Thoracic aorta (tissue), 2 donors: Measurements from ENCODE around the gene CACNA2D3. TPM values are rescaled to one million over a fixed set of nuclear protein-coding genes. Genes with fewer than 3 reads are reported as not detected.

Experiments used
- ATAC-seq: fragments of 150-250 bp; one replicate; pipeline ENCODE4 v1.8.0; 2017; ENCODE audit warnings: low read depth; ENCODE audit not compliant: insufficient number of reproducible peaks, low FRiP score
- DNase-seq: peaks from one replicate; pipeline ENCODE4 v3.0.0-alpha.2; 2020; ENCODE audit warnings: low spot score
- H3K27ac ChIP-seq, 2 donors: fragments of 200-600 bp; sonication (generic); 1 replicate in 1 of 2; 2 replicates in 1 of 2; pipeline ENCODE4 v1.5.1; 2016; ENCODE audit warnings: mild to moderate bottlenecking in 2 of 2, moderate library complexity in 2 of 2
- H3K27me3 ChIP-seq: fragments of 200-600 bp; sonication (generic); replicated peaks from 2 replicates; pipeline ENCODE4 v1.6.0; 2016; ENCODE audit warnings: mild to moderate bottlenecking; ENCODE audit not compliant: insufficient read depth
- H3K36me3 ChIP-seq: fragments of 200-600 bp; sonication (generic); one replicate; pipeline ENCODE4 v1.5.1; 2016
- H3K4me1 ChIP-seq, 2 donors: fragments of 200-600 bp; sonication (generic); 1 replicate in 1 of 2; 2 replicates in 1 of 2; pipeline versions ENCODE4 v1.5.1 to v1.6.0; 2016; ENCODE audit warnings: low read depth in 2 of 2, mild to moderate bottlenecking in 1 of 2; ENCODE audit not compliant: control insufficient read depth in 1 of 2
- H3K4me3 ChIP-seq: fragments of 200-600 bp; sonication (generic); 2 replicates; pipeline ENCODE4 v1.5.1; 2016; ENCODE audit warnings: mild to moderate bottlenecking
- H3K9me3 ChIP-seq: fragments of 200-600 bp; sonication (generic); 2 replicates; pipeline ENCODE4 v1.5.1; 2016
- total RNA-seq, 2 donors: library from RNA; depleted of rRNA; stranded (reverse); fragments of >200 nt; gene quantifications; one replicate each; pipeline versions ENCODE4 v1.1.0 to v1.2.3, GENCODE V29; 2016
- TF ChIP-seq, protein P1 (sequence below): fragments of 200-600 bp; sonication (generic); IDR thresholded peaks from one replicate; pipeline ENCODE4 v1.5.1; 2019; ENCODE audit warnings: antibody characterized with exemption

CACNA2D3 gene
- total RNA-seq, 2 donors from 2014 or later: 3.2 to 4.0 TPM

DNA sequence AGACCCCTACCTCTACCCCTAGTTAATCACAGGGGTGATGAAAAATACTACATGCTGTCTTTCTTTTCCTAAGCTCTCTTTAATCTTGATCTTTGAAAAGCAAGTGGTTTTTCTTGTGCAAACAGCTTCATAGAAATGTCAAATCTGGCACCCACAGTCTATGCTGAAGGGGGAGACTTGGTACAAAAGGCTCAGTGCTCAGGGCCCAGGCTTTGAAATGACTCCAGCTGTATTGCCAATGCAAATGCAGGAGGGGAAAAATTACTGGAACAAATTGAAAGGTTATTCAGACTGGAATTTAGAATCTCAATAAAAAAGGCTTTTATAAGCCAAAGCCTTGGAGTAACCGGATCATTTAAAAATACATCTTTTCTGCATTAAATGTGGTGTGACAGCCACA, 581.6 kb downstream of the CACNA2D3 start:
- Histone ChIP-seq H3K9me3 (no peaks in the 10 kb centered on the region), H3K4me1 (no peaks in the 10 kb centered on the region), H3K27ac (no peak overlapping the region), H3K4me3 (no peak overlapping the region), H3K36me3 (no peaks in the 10 kb centered on the region), H3K27me3 (no peaks in the 10 kb centered on the region)
- DNase-seq (no peak), ATAC-seq (no peak)
- TF ChIP-seq, protein P1, sequence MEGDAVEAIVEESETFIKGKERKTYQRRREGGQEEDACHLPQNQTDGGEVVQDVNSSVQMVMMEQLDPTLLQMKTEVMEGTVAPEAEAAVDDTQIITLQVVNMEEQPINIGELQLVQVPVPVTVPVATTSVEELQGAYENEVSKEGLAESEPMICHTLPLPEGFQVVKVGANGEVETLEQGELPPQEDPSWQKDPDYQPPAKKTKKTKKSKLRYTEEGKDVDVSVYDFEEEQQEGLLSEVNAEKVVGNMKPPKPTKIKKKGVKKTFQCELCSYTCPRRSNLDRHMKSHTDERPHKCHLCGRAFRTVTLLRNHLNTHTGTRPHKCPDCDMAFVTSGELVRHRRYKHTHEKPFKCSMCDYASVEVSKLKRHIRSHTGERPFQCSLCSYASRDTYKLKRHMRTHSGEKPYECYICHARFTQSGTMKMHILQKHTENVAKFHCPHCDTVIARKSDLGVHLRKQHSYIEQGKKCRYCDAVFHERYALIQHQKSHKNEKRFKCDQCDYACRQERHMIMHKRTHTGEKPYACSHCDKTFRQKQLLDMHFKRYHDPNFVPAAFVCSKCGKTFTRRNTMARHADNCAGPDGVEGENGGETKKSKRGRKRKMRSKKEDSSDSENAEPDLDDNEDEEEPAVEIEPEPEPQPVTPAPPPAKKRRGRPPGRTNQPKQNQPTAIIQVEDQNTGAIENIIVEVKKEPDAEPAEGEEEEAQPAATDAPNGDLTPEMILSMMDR: no peak

GRCh38 chr3:54705730-54706129, 583.4 kb downstream of the CACNA2D3 start:
- ATAC-seq (no peak), DNase-seq (no peak)
- Histone ChIP-seq H3K36me3 (no peaks in the 10 kb centered on the region), H3K4me3 (no peak overlapping the region), H3K9me3 (no peaks in the 10 kb centered on the region), H3K4me1 (no peaks in the 10 kb centered on the region), H3K27ac (no peak overlapping the region), H3K27me3 (no peaks in the 10 kb centered on the region)
- TF ChIP-seq, protein P1: no peak

GRCh38 chr3:54706738-54707137, 584.4 kb downstream of the CACNA2D3 start:
- H3K9me3 ChIP-seq: no peaks in the 10 kb centered on the region
- no peak for DNase-seq
- H3K27me3 ChIP-seq: no peaks in the 10 kb centered on the region
- H3K36me3 ChIP-seq: no peaks in the 10 kb centered on the region
- H3K4me3 ChIP-seq: no peak overlapping the region
- no peak for ATAC-seq
- no peaks in the 10 kb centered on the region for H3K4me1 ChIP-seq
- TF ChIP-seq, protein P1: no peak
- H3K27ac ChIP-seq: no peak overlapping the region

- H3K4me1 ChIP-seq: no peaks in the 10 kb centered on the region
- no peak overlapping the region for H3K27ac ChIP-seq
- TF ChIP-seq, protein P1: no peak
- H3K4me3 ChIP-seq: no peak overlapping the region
- no peaks in the 10 kb centered on the region for H3K36me3 ChIP-seq
- H3K9me3 ChIP-seq: no peaks in the 10 kb centered on the region
- ATAC-seq (no peak), DNase-seq (no peak)
- no peaks in the 10 kb centered on the region for H3K27me3 ChIP-seq
Observed at GRCh38 chr3:54709785-54710184, 587.4 kb downstream of the CACNA2D3 start.

DNA sequence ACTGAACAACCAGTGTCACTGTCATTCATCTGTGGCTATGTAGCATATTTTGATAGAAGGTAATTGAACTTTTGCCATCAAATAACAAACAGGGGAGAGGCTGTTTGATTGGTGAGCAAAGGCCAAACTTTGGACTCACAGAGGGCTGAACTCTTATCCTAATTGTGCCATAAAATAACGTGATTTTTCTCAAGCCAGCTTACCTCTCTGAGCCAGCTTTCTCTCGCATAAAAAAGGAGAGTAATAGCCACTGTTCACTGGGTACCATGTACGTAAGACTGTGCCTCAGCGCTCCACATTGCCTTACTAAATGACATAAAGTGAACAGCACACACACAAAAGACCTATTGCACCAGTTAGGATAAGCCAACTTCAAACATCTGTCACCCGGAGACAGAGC, 588.6 kb downstream of the CACNA2D3 start:
- Histone ChIP-seq H3K4me1 (no peaks in the 10 kb centered on the region), H3K4me3 (no peak overlapping the region), H3K27ac (no peak overlapping the region), H3K36me3 (no peaks in the 10 kb centered on the region), H3K9me3 (no peaks in the 10 kb centered on the region), H3K27me3 (no peaks in the 10 kb centered on the region)
- ATAC-seq (no peak), DNase-seq (no peak)
- TF ChIP-seq, protein P1: no peak
